ENCODE measurements around the gene ADAM17.
"Not testable (repeated sequence)": the region's sequence is repeated elsewhere in the genome, so short reads cannot be mapped to it uniquely, and the experiment has no call there.

GRCh38 chr2:9584902-9585301 is 29.3 kb upstream of the ADAM17 start:
- TF ChIP-seq CTCF (optimal IDR thresholded peaks at IDR 0.05 in 1 of 3, IDR thresholded peaks at IDR 0.05 in 1 of 3, conservative IDR thresholded peaks at IDR 0.05 in 1 of 3; ENCODE audit: extremely low read depth in 1 of 3, insufficient read depth in 2 of 3, low read length in 3 of 3); EZH2 (IDR thresholded peaks at IDR 0.05; ENCODE audit: low read length): not testable (repeated sequence)

Measured in keratinocyte (primary cell).